HG03457 (cell line): ENCODE data around the gene MRPL34.

Source experiments
- ATAC-seq: cut with Tn5 transposase; IDR thresholded peaks from one replicate; pipeline ENCODE4 v1.9.1; 2021; ENCODE audit warnings: moderate number of reproducible peaks; ENCODE audit not compliant: unreplicated experiment

The MRPL34 gene

GRCh38 chr19:17327654-17328516, 22.2 kb downstream of the MRPL34 start:
- ATAC-seq = no peak

GRCh38 chr19:17328517-17329365, 23.1 kb downstream of the MRPL34 start:
- no peak for ATAC-seq

GRCh38 chr19:17329366-17330261, 23.9 kb downstream of the MRPL34 start:
- no peak for ATAC-seq

GRCh38 chr19:17330262-17331044, 24.8 kb downstream of the MRPL34 start:
- no peak for ATAC-seq

GRCh38 chr19:17331045-17331558, 25.4 kb downstream of the MRPL34 start:
- no peak for ATAC-seq

- ATAC-seq = no peak
Observed at GRCh38 chr19:17332360-17332676, 26.6 kb downstream of the MRPL34 start.

GRCh38 chr19:17332677-17333581, 27.3 kb downstream of the MRPL34 start:
- ATAC-seq = no peak

GRCh38 chr19:17333611-17334413, 28.1 kb downstream of the MRPL34 start:
- no peak for ATAC-seq

GRCh38 chr19:17334414-17335409, 29.0 kb downstream of the MRPL34 start, which contains the start of gene ANO8:
Gene ANO8, minus strand, starts transcription at chr19:17334855. Its CDS starts 185 bp downstream, at chr19:17334670.
- ATAC-seq = no peak

GRCh38 chr19:17335575-17335974, 29.9 kb downstream of the MRPL34 start:
- ATAC-seq = no peak

- peak; percentile 64 for ATAC-seq
Observed at GRCh38 chr19:17336872-17337674, 31.4 kb downstream of the MRPL34 start, which contains the start of gene GTPBP3. Gene GTPBP3, plus strand, starts transcription at chr19:17337553. Its CDS starts 59 bp downstream, at chr19:17337612.

- ATAC-seq = no peak
Observed at GRCh38 chr19:17337675-17338432, 32.2 kb downstream of the MRPL34 start.

GRCh38 chr19:17338433-17339078, 32.9 kb downstream of the MRPL34 start:
- ATAC-seq = no peak

GRCh38 chr19:17339088-17339741, 33.5 kb downstream of the MRPL34 start:
- ATAC-seq = no peak
